ENCODE data around the gene MYO19. TPM values are rescaled to one million over a fixed set of nuclear protein-coding genes. Genes with fewer than 3 reads are reported as not detected.

MYO19 gene
- total and polyA plus RNA-seq, 2 of the 4 experiments (the other 2 are of a cell fraction) = 35.8 to 55.6 TPM

GRCh38 chr17:36525888-36526287 lies 8.8 kb downstream of the MYO19 start:
- no peak for ATAC-seq (ENCODE audit: low read depth)
- H3K9me3 ChIP-seq (ENCODE audit: control insufficient read depth, insufficient read depth, low read length) = no peaks in the 10 kb centered on the region
- POLR2A ChIA-PET (ENCODE audit: unreplicated experiment) = no interaction called here
- intact Hi-C loops (cut with micrococcal nuclease) = no loop called here
- no peak overlapping the region for H2AK9ac ChIP-seq (replicated peaks; ENCODE audit: low read depth, low read length, poor library complexity)
- no peak overlapping the region for H3K4me3 ChIP-seq (ENCODE audit: insufficient read depth, low read depth, low read length)
- no peak overlapping the region for H2BK15ac ChIP-seq (ENCODE audit: low read depth, low read length)
- H4K20me1 ChIP-seq (ENCODE audit: insufficient read depth, low read length) = peaks cover 6% of the 10 kb centered on the region
- 100% methylated on average over 1 of the region's 6 CpGs; no CpG with 5 or more reads in 1 of the 2 experiments for WGBS, 2 experiments (ENCODE audit: extremely low coverage in 2 of 2, insufficient read length in 1 of 2)
- H3K27me3 ChIP-seq (ENCODE audit: control insufficient read depth, insufficient read depth, low read length) = no peaks in the 10 kb centered on the region
- H4K5ac ChIP-seq (ENCODE audit: low read depth, low read length) = no peak overlapping the region
- H3K9me1 ChIP-seq (ENCODE audit: insufficient read depth, low read length) = peaks cover 13% of the 10 kb centered on the region
- TF ChIP-seq CHD1 (IDR thresholded peaks at IDR 0.05; ENCODE audit: low read depth, low read length) (no peak), POLR2A (IDR thresholded peaks at IDR 0.05; ENCODE audit: low read depth, low read length) (no peak), USF2 (IDR thresholded peaks at IDR 0.05; ENCODE audit: low read depth, low read length) (no peak), CTCF (conservative IDR thresholded peaks at IDR 0.05; ENCODE audit: low read depth, low read length) (no peak), MXI1 (IDR thresholded peaks at IDR 0.05; ENCODE audit: borderline replicate concordance, low read depth, low read length) (no peak), ELK1 (IDR thresholded peaks at IDR 0.05; ENCODE audit: borderline replicate concordance, low read depth, low read length) (no peak), MAZ (IDR thresholded peaks at IDR 0.05; ENCODE audit: borderline replicate concordance, low read depth, low read length) (no peak), NFE2L2 (IDR thresholded peaks at IDR 0.05; ENCODE audit: low read depth, low read length) (no peak), CEBPB (IDR thresholded peaks at IDR 0.05; ENCODE audit: low read depth, low read length) (no peak), BHLHE40 (IDR thresholded peaks at IDR 0.05; ENCODE audit: low read depth, low read length) (no peak), RAD21 (IDR thresholded peaks at IDR 0.05; ENCODE audit: low read length) (no peak), FOS (IDR thresholded peaks at IDR 0.05; ENCODE audit: low read depth, low read length) (no peak), SMC3 (IDR thresholded peaks at IDR 0.05; ENCODE audit: low read depth, low read length) (no peak)
- no peak overlapping the region for H3K4me2 ChIP-seq (ENCODE audit: low read depth, low read length)
- BruUV-seq (replicated peaks) = no TSS peak
- H3K23ac ChIP-seq (ENCODE audit: low read depth, low read length) = no peak overlapping the region
- H3K9ac ChIP-seq (ENCODE audit: low read depth, low read length) = no peak overlapping the region
- H3K18ac ChIP-seq (ENCODE audit: low read depth, low read length) = no peak overlapping the region
- CTCF ChIA-PET = no interaction called here
- no peak overlapping the region for H2BK5ac ChIP-seq (ENCODE audit: low read depth, low read length, poor library complexity, severe bottlenecking)
- no peak overlapping the region for H3K27ac ChIP-seq (ENCODE audit: insufficient read depth, low read length)
- H3K14ac ChIP-seq (replicated peaks; ENCODE audit: low read depth, low read length) = no peak overlapping the region
- H3K4ac ChIP-seq (ENCODE audit: low read depth, low read length) = no peak overlapping the region
- H3K79me1 ChIP-seq (ENCODE audit: low read depth in 1 of 2, low read length in 2 of 2) = peaks cover 12 to 28% of the 10 kb centered on the region in 2 experiments
- no peaks in the 10 kb centered on the region for H3K4me1 ChIP-seq (ENCODE audit: control insufficient read depth, insufficient read depth, low read length)
- H3K36me3 ChIP-seq (ENCODE audit: control insufficient read depth, insufficient read depth, low read length) = peaks cover 30% of the 10 kb centered on the region
- H3K56ac ChIP-seq (ENCODE audit: extremely low read depth, insufficient read depth, low read length) = no peak overlapping the region
- DNase-seq = no peak
- dilution Hi-C loops (cut with HindIII; ENCODE audit: low sequenced_read_pairs, unreplicated experiment) = no loop called here
- H4K8ac ChIP-seq (ENCODE audit: low read depth in 2 of 2, low read length in 2 of 2) = no peak overlapping the region
- in situ Hi-C loops (cut with MboI; ENCODE audit: low sequenced_read_pairs) = no loop called here
- H2BK20ac ChIP-seq (ENCODE audit: low read depth, low read length) = no peak overlapping the region
- H2AK5ac ChIP-seq (ENCODE audit: low read depth, low read length) = no peak overlapping the region
- H4K91ac ChIP-seq (ENCODE audit: insufficient read depth, low read depth, low read length) = no peak overlapping the region
- H2AFZ ChIP-seq (replicated peaks; ENCODE audit: low read length, poor library complexity) = no peak overlapping the region
- no peak overlapping the region for H2BK120ac ChIP-seq (ENCODE audit: low read depth, low read length)

Measured in IMR-90 (cell line).